Suppressor macrophage treated with lipopolysaccharide for 4 hours (primary cell): ENCODE data around the gene SLC35B2.

Experiments used
- DNase-seq: peaks from one replicate; pipeline ENCODE4 v3.0.0-alpha.2; 2020

The SLC35B2 gene, protein sequence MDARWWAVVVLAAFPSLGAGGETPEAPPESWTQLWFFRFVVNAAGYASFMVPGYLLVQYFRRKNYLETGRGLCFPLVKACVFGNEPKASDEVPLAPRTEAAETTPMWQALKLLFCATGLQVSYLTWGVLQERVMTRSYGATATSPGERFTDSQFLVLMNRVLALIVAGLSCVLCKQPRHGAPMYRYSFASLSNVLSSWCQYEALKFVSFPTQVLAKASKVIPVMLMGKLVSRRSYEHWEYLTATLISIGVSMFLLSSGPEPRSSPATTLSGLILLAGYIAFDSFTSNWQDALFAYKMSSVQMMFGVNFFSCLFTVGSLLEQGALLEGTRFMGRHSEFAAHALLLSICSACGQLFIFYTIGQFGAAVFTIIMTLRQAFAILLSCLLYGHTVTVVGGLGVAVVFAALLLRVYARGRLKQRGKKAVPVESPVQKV

DNA sequence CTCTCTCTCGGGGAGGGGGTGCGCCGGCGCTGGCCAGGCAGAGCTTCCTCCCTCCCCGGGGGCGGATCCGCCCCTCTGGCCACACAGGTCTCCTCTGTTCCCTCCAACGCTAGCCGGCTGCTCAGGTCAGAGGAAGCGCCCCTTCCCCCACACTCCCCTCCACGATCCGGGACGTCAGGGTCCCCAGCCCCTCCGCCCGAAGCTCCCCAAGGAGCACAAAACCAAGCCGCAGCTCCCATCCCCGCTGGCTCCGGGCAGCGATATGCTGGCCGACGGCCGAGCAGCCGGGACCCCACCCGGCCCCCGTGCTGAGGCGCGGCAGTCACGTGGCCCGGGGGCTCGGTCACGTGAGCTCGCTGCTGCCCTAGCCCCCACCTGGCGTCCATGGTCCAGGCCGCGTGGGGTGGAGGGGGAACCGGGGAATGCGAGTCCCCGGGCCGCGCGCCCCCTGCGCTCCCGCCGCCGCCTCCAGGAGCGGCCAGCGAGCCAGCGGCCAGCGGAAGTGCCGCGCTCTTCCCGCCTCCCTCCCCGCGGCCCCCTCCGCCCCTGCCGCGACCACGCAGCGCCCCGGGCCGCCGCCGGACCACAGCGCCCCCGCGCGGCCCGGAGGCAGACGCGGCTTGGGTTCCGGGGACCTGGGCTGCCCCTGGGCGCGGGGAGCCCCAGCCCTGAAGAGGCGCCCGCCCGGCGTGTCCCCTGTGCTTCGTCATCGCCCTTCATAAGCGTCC is at the start of gene SLC35B2:
Gene SLC35B2, minus strand, starts transcription at position 504 of the 728 bp plus-strand sequence. Its CDS starts 118 bp downstream, at position 386.
- DNase-seq = peak; percentile 28

DNA sequence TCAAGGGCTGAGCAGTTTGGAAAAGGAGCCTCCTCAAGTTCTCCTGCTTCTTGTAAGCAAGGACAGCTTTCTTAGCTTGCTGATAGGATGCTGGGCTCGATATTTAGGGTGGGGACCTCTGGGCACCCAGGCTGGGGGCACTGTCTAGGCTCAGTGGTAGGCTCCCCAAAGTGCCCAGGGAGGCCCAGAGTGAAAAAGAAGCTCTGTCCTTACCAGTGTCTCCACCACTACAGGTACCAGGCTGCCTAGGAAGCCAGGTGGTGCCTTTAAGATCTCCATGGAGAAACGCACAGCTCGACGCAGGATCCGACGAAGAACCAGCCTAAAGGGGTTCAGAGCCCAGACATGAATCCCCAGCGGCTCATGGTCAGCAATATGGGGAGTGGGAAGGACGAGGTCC is 49.4 kb upstream of the SLC35B2 start:
- no peak for DNase-seq

DNA sequence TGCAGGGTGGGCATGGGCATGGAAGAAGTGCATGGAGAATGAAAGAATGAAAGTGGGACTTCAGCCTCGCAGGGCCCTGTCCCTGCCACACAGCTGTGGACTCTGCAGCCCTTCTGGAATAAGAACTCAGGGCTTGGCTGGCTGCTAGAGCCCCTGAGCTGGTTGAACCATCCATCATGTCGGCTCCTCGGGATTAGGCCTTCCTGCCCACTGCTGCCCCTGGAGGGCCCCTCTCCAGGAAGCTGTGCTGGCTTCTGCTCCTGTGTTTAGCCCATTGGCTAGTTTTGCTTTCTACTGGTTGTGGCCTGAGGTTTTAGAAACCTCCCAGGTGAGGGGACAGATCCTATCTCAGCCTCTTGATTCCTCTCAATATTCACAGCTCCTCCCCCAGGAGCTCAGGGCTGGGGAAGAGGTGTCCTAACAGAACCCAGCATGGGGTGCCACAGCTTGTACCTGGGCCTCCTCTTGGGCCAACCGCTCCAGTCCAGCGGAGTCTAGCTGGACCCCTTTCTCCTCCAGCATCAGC is 47.9 kb upstream of the SLC35B2 start:
- DNase-seq = no peak

DNA sequence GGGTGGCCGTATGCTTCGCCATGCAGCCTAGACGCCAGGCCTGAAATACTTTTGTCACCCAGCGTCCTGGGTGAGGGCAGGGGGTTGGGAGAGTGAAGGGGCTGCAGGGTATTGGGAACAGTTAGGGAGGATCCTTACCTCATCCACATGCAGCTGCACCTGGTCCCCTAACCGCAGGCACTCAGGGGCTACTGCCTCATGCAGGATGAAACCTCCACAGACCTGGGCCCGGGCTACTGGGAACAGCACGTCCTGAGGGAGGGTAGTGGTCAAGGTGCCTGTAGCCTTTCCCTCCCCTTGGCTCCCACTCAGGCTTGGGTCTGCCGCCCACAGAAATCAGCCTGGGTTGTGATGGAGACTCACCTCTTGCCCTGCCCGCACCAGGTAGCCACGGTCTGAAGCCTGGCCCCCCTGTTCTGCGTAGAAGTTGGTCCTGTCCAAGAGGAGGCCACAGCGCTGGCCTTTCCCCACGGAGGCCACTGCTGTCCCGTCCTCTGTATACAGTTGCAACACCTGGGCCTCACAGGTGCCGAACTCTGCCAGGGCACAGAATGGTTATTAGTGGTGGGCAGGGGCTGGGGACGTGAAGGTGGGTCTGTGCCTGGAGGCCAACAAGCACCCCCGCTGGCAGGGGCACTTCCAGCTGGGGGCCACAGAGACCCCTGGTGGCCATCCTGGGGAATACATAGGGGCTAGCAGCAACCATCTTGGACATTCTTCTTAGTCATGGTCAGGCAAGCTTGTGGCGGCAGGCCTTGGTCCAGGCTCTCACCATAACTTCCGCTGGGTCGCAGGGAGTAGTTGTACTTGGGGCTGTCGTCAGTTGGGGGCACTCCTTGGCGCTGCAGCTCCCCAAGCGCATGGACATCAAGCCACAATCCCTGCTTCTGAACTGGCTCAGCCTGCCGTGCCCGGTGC is 47.2 kb upstream of the SLC35B2 start:
- DNase-seq = peak; percentile 59

DNA sequence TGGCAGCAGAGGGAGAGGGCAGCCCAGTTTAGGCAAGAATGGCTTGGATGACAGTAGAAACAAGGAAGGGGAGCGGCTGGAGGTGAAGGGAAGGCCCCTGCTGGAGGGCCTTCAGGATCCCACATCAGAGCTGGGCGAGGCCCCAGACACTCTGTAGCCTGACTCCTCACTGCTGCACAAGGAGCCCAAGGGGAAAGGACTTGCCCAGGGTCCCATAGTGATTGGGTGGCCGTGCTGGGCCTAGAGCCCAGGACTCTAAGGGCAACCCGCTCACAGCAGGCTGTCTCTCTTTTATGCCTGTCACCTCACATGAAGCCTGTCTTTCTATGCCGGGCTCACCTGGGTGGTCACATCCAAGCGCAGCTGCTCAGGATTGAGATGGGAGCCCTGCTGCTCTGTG is 46.5 kb upstream of the SLC35B2 start:
- no peak for DNase-seq

DNA sequence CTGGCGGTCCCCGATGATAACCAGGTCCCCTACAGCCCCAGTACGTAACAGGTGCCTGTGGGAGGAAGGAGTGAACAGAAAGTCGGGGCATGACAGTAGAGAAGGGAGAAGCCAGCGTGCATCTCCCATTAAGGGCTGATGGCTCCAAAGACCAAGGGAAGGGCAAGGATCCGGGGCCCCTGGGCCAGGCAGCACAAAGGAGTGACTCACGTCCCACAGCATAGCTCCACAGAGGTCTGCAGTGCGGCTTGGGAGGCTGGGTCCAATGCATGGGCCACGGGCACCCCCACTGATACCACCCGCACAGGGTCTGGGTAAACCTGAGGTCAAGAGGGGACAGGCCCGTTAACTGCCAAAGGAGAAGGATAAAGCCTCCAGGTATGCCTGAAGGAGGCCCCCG is 45.5 kb upstream of the SLC35B2 start:
- no peak for DNase-seq

DNA sequence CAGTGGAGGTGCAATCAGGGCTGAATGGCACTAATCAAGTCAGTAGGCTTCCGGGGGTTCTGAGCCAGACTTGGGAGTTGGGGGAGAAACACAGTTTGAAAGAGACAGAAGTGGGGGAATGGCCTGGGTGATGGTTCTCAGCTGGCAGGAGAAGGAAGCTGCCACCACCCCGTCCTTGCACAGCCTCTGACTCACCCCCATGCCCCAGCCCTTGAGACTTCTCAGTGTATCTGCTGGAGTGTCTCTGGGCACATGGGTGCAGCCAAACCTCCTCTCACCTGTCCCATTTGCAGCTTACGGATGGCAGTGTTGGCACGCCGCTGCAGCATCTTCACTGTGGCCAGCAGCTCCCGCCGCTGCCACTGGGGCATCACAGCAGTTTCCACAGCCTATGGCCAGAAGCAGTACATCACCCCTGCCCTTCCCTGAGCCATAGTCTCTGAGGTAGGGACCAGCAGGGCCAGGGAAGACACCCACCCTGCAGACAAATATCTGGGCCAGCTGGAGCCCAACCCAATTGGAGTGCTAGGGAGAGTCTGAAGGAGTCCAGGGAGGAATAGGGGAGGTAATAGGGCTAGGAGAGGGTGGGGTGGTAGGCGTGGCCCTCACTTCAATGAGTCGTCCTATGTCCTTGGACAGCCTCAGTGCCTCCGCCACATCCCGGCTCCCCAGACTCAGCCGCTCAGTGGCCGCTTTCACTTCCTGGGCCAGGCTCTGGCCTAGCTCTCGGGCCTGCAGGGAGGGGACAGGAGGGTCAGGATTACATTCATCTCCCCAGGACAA is 44.6 kb upstream of the SLC35B2 start:
- no peak for DNase-seq

DNA sequence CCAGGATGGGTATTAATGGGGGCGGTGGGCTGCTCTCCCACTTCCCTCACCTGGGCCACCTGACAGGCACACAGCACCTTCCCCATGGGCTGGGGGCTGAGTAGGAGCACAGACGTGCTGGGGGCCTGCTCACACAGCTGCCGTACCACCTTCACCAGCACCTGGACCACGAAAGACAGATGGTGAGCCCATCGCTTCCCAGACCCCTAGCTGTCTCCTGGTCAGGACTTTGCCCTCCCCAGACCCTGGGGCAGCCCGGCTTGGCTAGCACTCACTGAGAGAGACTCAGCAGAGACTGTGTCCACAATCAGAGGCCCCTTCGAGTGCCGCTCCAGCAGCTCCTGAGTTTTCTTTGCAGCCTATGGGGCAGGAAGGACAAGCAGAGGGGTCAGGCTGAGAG is 43.8 kb upstream of the SLC35B2 start:
- DNase-seq = no peak

DNA sequence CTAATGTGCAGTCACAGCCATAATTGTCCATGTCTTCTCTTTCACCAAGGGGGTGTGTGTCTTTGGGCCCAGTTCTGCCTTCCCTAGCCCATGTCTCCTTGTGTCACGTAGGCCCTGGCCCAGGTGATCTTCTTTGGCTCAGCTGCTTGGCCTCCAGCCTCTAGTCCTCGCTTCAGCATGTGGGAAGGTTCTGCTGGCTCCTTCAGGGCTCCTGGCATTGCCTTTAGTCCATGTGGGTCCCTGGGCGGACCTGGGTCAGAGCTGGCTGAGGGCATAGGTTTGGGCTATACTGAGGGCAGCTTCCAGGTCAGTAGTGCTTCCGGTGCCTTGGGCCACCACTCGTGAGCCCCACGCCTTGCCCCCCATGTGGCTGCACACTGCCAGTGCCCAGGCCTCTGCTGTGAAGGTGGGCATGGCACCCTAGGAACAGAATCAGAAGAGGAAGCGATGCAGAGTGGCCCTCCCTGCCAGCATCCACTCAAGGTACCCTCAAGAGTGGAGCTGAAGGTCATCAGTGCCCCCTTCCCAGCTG is 43.0 kb upstream of the SLC35B2 start:
- DNase-seq = no peak

DNA sequence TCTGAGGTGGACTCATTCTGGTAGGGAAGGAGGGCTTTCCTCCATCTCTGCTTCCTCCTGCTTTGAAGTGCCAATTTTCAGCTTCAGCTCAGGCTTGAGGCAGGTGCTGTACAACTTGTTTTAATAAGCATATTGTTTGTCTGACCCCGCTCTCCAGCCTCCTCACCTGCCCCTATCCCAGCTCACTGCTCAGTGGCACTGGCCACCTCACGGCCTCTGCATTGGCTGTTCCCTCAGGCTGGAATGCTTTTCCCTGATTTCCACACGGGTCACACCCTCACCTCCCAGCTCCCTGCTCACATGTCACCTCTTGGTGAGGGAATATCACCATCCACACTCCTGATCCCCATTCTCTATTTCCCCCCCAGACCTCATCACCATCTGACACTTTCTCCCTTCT is 41.5 kb upstream of the SLC35B2 start:
- no peak for DNase-seq

DNA sequence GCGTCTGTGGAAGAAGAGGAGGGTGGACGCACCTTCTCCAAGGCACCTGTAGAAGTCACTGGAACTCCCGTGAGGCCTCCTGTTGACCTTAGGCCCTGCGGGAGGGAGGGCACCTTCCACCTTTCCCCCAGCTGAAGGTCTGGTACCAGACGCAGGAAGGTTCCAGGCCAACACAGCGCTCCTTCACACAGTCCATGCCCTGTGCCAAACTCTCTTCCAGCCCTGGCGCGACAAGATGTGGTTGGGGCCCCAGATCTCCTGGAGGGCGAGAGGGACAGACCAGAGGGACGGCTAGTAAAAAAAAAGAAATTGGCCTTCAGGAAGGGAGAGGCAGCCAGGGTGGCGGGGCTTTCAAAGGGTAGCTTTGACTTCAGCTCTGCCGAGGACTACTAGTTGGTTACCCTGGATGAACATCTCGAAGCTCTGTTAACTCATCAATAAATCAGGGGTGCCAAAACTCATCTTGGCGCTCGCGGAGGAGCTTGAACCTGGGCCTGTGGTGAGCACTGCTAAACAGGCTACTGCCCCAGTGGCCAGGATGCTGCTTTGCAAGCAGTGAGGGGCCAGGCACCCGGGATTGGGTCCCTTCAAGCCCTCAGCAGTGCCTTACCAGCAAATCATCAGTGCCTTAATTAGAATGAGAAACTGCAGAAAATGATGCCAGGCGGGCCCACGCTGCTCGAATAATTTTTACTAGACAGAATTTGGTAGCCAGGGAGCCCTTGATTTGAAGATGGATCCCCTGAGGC is 40.9 kb upstream of the SLC35B2 start:
- DNase-seq = no peak

DNA sequence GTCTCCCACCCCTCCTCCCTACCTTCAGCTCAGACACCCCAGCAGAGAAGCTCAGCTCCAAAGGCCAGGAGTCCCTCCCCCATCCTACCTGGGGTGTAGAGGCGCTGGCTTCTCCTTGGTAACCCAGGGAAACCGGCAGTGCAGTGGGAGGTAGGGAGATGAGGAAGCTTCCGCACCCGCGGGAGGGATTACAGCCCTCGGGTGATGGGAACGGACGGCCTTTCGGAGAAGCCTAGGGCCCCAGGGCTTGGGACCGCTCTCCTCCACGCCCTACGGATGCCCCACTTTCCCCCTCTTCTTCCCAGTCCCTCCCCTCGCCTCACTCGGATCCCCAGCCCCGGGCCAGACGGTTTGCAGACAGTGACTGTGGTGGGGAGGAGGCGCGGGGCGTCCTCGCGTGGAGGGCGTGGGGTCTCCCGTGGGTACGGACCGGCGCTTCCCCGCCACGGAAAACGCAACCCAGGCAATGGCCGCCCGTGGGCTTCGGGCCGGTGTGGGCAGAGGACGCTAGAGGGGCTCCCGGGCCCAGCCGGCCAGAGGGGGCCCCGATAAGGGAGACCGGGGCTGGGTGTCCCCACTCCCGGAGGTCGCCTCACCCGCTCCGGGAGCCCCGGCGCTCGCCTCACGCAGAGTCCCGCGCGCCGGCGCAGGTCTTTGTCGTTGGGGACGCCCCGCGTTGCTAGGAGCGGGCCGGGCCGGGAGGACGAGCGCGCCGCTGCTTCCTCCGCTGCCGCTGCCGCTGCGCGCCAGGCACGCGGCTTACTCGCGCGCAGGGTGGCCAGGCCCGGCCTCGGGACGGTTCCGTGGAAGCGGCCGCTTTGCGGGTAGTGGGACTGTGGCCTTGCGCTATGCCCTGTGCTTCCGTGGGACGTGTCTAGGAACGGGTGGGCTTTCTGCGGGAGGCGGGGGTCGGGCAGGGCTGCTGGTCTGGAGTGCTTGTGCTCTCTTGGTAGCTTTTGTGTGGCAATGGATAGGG is 40.0 kb upstream of the SLC35B2 start:
- peak; percentile 38 for DNase-seq

DNA sequence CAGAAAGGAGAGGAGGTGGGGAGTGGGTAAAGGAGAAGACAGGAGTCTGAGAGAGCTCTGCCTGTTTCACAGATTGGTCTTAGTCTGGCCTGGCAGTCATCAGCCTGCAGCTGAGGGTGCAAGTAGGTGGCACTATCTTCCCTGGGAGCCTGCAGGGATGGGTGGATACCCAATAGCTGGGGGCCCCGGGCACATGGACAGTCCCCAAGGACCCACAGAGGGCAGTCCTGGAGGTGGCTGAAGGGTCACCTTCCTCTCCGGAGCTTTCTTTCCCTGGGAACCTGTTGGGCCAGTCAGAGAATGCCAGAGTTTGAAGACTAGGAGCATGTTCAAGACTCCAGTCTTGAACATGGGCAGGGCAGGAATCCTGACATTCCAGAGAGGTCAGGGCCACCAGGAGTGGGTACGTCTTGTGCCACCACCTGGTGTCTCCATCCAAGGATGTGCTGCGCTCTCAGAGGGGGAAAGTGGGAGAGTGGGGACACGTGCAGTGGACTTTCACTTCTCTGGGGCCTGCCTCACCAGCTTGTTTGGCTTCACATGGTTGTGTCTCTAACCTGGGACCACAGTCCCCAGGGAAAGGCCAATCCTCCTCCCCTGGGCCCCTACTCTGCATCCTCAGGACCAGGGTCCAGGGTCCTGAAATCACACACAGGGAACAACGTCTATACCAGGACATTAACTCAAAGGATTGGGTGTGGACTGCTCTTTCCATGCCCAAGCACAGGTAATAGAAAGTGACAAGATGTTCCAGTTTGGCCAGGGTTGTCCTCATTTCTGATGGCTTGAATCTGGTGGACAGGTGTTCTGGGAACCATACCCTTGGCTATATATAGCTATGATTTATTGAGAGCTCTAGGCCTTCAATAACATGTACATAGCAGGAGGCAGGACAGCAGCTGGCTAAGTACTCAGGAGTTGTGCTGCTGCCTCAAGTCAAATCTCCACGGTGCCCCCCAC is 37.8 kb upstream of the SLC35B2 start:
- DNase-seq = no peak

DNA sequence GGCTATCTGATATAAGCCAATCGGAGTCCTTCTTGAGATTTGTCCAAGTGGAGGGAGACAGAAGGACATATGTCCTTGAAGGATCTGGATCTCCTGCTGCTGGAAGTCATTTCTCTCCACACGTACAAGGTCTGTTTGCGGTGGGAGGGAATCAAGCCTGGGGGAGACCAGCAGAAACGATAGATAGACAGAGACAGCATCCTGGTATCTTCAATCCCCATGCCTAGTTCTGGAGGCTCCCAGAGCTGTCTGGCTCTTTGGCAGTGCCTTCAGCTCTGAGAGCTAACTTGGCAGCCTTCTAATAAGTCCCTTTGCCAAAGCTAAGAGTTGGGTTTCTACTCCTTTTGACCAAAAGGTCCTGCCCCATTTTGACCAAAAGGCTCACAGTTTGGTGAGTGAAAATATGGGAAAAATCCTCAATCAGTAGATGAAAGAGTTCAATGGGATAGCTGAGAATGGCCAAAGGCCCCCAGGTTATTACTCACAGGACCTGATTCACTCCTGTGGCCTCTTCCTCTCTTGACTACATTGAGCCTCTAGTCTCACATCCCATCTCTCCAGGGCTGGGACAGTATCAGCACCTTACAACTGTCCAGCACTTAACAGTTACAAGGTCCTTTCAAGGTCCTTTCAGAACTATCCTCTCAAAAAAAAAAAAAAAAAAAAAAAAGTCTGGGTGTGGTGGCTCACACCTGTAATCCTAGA is 35.5 kb upstream of the SLC35B2 start:
- DNase-seq = no peak

DNA sequence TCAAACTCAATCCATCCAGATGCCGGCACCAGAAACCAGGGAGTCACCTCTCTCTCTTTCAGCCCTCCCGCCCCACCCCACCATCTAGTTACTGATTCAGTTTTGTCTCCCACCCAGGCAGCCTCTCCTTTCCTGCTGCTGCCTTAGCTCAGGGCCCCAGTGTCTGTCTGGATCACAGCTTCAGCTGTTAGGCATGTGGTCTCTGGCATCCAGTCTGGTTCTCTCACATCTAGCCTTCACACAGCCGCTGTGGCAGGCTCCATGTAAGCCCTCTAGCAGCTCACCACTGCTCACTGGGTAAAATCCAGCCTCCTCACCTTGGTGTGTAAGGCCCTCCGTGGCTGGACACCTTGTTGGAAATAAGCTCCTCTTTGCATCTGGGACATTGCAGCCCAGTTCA is 34.5 kb upstream of the SLC35B2 start:
- DNase-seq = no peak

DNA sequence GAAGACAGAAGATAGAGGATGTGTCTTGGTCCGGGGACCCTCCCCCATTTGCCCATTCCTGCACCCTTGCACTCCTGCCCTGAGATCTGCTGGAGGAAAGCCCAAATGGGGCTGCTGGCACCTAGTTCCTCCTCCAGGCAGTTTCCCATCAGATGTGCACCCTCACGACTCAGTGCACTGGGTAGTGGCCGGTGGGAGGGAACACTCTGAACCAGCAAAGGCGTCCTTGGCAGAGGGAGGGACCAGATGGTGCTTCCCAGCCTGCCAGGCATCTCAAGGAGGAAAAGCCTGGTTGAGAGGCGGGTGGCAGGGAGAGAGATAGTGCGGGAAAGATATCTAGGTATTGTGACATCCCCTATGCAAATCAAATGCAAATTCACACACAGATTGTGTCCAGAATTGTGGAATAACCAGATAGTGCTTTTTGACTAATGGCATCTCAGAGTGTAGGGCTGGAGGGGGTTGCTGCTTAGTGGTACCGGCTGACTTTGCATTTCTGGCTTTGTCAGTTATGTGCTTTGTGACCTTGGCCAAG is 32.5 kb upstream of the SLC35B2 start:
- DNase-seq = no peak

DNA sequence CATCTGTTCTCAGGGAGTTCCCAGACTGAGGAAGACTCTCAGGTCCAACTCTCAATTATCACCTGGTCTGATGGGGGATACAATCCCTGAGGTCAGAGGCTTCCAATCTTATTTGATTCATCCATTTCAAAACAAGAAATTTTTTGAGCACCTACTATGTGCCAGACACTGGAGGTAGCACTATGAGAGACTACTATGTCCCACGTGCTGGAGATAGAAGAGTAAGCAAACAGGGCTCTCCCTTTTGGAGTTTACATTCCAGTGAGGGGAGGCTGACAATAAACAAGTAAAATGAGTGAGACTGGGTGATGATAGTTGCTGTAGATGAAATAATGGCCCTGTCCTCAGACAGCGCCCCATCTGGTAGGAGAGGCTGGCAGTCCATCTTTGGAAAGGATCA is 29.4 kb upstream of the SLC35B2 start:
- no peak for DNase-seq

DNA sequence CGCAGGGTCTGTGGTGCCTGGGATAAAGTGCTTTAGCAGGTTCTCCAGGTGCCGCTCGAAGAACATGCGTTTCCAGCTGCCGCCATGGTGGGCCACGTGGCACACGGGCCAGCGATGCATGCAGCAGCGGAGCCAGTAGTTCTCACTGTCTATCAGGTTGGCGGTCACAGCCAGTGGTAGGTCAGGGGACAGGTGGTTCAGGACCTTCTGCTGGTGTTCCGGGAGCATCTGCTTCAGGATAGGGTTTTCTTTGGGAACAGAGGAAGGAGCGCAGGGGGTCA is 28.9 kb upstream of the SLC35B2 start:
- no peak for DNase-seq
